ENCODE data around the gene HYAL1.

The HYAL1 gene

DNA sequence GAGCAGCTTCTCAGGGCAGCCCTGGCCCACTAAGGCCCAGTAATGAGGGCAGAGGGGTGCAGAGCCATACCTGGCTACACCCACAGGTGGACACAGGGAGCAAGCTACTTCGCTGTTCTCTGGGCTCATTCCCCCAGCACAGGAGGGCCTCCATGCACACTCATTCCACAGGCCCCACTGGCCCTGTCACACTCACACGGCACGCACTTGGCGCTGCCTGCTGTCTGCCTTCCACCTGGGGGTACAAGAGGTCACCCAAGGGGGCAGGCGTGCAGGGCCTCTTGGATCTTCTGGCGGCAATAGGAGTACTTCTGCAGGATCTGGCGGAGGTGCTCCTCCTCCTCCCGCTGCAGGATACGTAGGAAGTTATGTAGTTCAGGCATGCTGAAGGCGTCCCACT is 27.0 kb upstream of the HYAL1 start:
- no peak for DNase-seq
- H3K4me3 Mint-ChIP-seq = no peak overlapping the region
- H3K36me3 Mint-ChIP-seq (ENCODE audit: low read depth) = peaks cover 7% of the 10 kb centered on the region
- no peaks in the 10 kb centered on the region for H3K9me3 Mint-ChIP-seq
- peaks cover 34% of the 10 kb centered on the region for H3K4me1 Mint-ChIP-seq
- peak overlapping the region; percentile 25 for H3K27ac Mint-ChIP-seq
- no peaks in the 10 kb centered on the region for H3K27me3 Mint-ChIP-seq (ENCODE audit: low read depth, poor library complexity)
- TF ChIP-seq, protein P1, sequence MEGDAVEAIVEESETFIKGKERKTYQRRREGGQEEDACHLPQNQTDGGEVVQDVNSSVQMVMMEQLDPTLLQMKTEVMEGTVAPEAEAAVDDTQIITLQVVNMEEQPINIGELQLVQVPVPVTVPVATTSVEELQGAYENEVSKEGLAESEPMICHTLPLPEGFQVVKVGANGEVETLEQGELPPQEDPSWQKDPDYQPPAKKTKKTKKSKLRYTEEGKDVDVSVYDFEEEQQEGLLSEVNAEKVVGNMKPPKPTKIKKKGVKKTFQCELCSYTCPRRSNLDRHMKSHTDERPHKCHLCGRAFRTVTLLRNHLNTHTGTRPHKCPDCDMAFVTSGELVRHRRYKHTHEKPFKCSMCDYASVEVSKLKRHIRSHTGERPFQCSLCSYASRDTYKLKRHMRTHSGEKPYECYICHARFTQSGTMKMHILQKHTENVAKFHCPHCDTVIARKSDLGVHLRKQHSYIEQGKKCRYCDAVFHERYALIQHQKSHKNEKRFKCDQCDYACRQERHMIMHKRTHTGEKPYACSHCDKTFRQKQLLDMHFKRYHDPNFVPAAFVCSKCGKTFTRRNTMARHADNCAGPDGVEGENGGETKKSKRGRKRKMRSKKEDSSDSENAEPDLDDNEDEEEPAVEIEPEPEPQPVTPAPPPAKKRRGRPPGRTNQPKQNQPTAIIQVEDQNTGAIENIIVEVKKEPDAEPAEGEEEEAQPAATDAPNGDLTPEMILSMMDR (IDR thresholded peaks at IDR 0.05) = no peak

- DNase-seq = peak; percentile 96
- Mint-ChIP-seq H3K36me3 (ENCODE audit: low read depth) (peaks cover 7% of the 10 kb centered on the region), H3K9me3 (no peaks in the 10 kb centered on the region), H3K4me3 (peak within 1 kb of the TSS; percentile 94), H3K27me3 (ENCODE audit: low read depth, poor library complexity) (peaks cover 5% of the 10 kb centered on the region), H3K4me1 (peaks cover 28% of the 10 kb centered on the region), H3K27ac (peak within 1 kb of the TSS; percentile 82)
- TF ChIP-seq, protein P1 (IDR thresholded peaks at IDR 0.05) = no peak
Observed at GRCh38 chr3:50327943-50328691, 24.7 kb upstream of the HYAL1 start, which contains the start of gene TUSC2. TUSC2 (minus strand) TSS chr3:50328223; CDS start chr3:50328099, 124 bp downstream.

DNA sequence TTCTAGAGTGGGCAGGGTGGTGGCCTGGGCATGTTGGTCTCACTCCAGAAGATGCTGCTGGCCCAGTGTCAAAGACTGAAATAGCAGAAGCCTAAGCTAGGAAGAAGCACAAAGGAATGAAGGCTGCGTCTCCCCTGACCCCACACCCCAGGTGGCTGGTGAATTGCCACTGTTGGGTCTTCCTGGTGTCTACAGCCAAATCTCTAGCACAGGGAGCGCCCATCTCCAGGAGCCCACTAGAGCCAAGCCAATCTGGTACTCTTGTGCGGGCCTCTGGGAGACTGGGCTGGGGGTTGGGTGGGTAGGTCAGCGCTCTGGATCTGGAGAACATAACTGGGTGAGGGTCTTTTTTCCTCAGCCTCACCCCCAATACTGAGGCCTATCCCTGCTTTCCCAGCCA is 23.8 kb upstream of the HYAL1 start:
- peaks cover 34% of the 10 kb centered on the region for H3K4me1 Mint-ChIP-seq
- H3K4me3 Mint-ChIP-seq = peak overlapping the region; percentile 94
- peaks cover 6% of the 10 kb centered on the region for H3K27me3 Mint-ChIP-seq (ENCODE audit: low read depth, poor library complexity)
- H3K9me3 Mint-ChIP-seq = no peaks in the 10 kb centered on the region
- H3K36me3 Mint-ChIP-seq (ENCODE audit: low read depth) = peaks cover 7% of the 10 kb centered on the region
- no peak for DNase-seq
- TF ChIP-seq, protein P1 (IDR thresholded peaks at IDR 0.05) = no peak
- no peak overlapping the region for H3K27ac Mint-ChIP-seq

- Mint-ChIP-seq H3K4me1 (peaks cover 34% of the 10 kb centered on the region), H3K27me3 (ENCODE audit: low read depth, poor library complexity) (peaks cover 6% of the 10 kb centered on the region), H3K36me3 (ENCODE audit: low read depth) (peaks cover 7% of the 10 kb centered on the region), H3K9me3 (no peaks in the 10 kb centered on the region), H3K27ac (no peak overlapping the region), H3K4me3 (peak overlapping the region; percentile 94)
- DNase-seq = no peak
- TF ChIP-seq, protein P1 (IDR thresholded peaks at IDR 0.05) = no peak
Observed at GRCh38 chr3:50326182-50326541, 22.8 kb upstream of the HYAL1 start.

GRCh38 chr3:50325497-50326181 is 22.3 kb upstream of the HYAL1 start:
- Mint-ChIP-seq H3K4me1 (peaks cover 35% of the 10 kb centered on the region), H3K36me3 (ENCODE audit: low read depth) (peaks cover 5% of the 10 kb centered on the region), H3K9me3 (no peaks in the 10 kb centered on the region), H3K4me3 (peak overlapping the region; percentile 94), H3K27ac (no peak overlapping the region), H3K27me3 (ENCODE audit: low read depth, poor library complexity) (peaks cover 8% of the 10 kb centered on the region)
- TF ChIP-seq, protein P1 (IDR thresholded peaks at IDR 0.05) = no peak
- DNase-seq = no peak
